Hepatocyte (in vitro differentiated cells): ENCODE results near the gene AKAP1. TPM values are rescaled to one million over a fixed set of nuclear protein-coding genes. Genes with fewer than 3 reads are reported as not detected.

Source experiments
- DNase-seq: peaks from one replicate; pipeline ENCODE4 v3.0.0-alpha.2; 2016; ENCODE audit warnings: low spot score
- H2AFZ ChIP-seq: fragments of 200-600 bp; sonication (generic); 2 replicates; pipeline ENCODE4 v1.6.0; 2016; ENCODE audit warnings: antibody characterized with exemption, mild to moderate bottlenecking
- H3K27ac ChIP-seq: fragments of 200-600 bp; sonication (generic); 2 replicates; pipeline ENCODE4 v1.5.1; 2016; ENCODE audit warnings: mild to moderate bottlenecking
- H3K27me3 ChIP-seq: fragments of 200-600 bp; sonication (generic); 2 replicates; pipeline ENCODE4 v1.6.1; 2016
- H3K36me3 ChIP-seq: fragments of 200-600 bp; sonication (generic); replicated peaks from 2 replicates; pipeline ENCODE4 v1.5.1; 2016; ENCODE audit warnings: low read depth; ENCODE audit not compliant: insufficient read depth
- H3K4me1 ChIP-seq: fragments of 200-600 bp; sonication (generic); 2 replicates; pipeline ENCODE4 v1.5.1; 2016; ENCODE audit warnings: mild to moderate bottlenecking, moderate library complexity; ENCODE audit not compliant: insufficient read depth
- H3K4me2 ChIP-seq: fragments of 200-600 bp; sonication (generic); 2 replicates; pipeline ENCODE4 v1.6.0; 2016
- H3K4me3 ChIP-seq: fragments of 200-600 bp; sonication (generic); 2 replicates; pipeline ENCODE4 v1.5.1; 2016; ENCODE audit warnings: mild to moderate bottlenecking
- H3K79me2 ChIP-seq: fragments of 200-600 bp; sonication (generic); 2 replicates; pipeline ENCODE4 v1.6.0; 2017; ENCODE audit warnings: mild to moderate bottlenecking
- H3K9me2 ChIP-seq: fragments of 200-600 bp; sonication (generic); replicated peaks from 2 replicates; pipeline ENCODE4 v1.6.0; 2017; ENCODE audit warnings: mild to moderate bottlenecking; ENCODE audit not compliant: insufficient read depth
- H3K9me3 ChIP-seq: fragments of 200-600 bp; sonication (generic); 2 replicates; pipeline ENCODE4 v1.5.1; 2016; ENCODE audit warnings: low read depth, mild to moderate bottlenecking
- H4K20me1 ChIP-seq: fragments of 200-600 bp; sonication (generic); 2 replicates; pipeline ENCODE4 v1.6.0; 2016; ENCODE audit warnings: mild to moderate bottlenecking; ENCODE audit not compliant: insufficient read depth, poor library complexity, severe bottlenecking
- EZH2 ChIP-seq: fragments of 200-600 bp; sonication (generic); IDR thresholded peaks from 2 replicates; pipeline ENCODE4 v1.6.1; 2016; ENCODE audit warnings: antibody characterized with exemption, mild to moderate bottlenecking, borderline replicate concordance
- EZH2phosphoT487 ChIP-seq: fragments of 200-600 bp; sonication (generic); IDR thresholded peaks from one replicate; pipeline ENCODE4 v1.6.1; 2018; ENCODE audit warnings: antibody characterized with exemption, mild to moderate bottlenecking, low read depth, moderate library complexity; ENCODE audit not compliant: unreplicated experiment, severe bottlenecking
- WGBS: methylation state at CpG from one replicate; pipeline ENCODE4 v1.1.6; 2016; ENCODE audit warnings: low lambda C conversion rate; ENCODE audit errors: missing lambda C conversion rate; 5-methylcytosine and 5-hydroxymethylcytosine counted together
- polyA plus RNA-seq: library from polyadenylated mRNA; unstranded; fragments of >200 nt; fragmentation: Nextera tagmentation; extraction: Ambion mirVana; gene quantifications from 2 replicates; pipeline ENCODE4 v1.2.1, GENCODE V29; 2016
- total RNA-seq: library from RNA; depleted of rRNA; stranded (reverse); fragments of >200 nt; gene quantifications from 2 replicates; pipeline ENCODE4 v1.2.3, GENCODE V29; 2014
- TF ChIP-seq, protein P1 (sequence below): fragments of 200-600 bp; sonication (generic); IDR thresholded peaks from 2 replicates; pipeline ENCODE4 v1.5.1; 2016; ENCODE audit warnings: antibody characterized with exemption, mild to moderate bottlenecking; ENCODE audit not compliant: poor library complexity

Gene AKAP1
- total and polyA plus RNA-seq, 2 experiments from 2014 or later, result 33.0 to 46.7 TPM

GRCh38 chr17:57135789-57136291, 50.8 kb downstream of the AKAP1 start:
- Histone ChIP-seq H3K79me2 (no peaks in the 10 kb centered on the region), H3K27ac (no peak overlapping the region), H3K27me3 (no peaks in the 10 kb centered on the region), H3K36me3 (no peaks in the 10 kb centered on the region), H4K20me1 (no peaks in the 10 kb centered on the region), H3K9me3 (no peaks in the 10 kb centered on the region), H3K4me1 (no peaks in the 10 kb centered on the region), H2AFZ (no peak overlapping the region), H3K9me2 (no peaks in the 10 kb centered on the region), H3K4me2 (no peak overlapping the region), H3K4me3 (no peak overlapping the region)
- 70% methylated on average over 21 of the region's 21 CpGs for WGBS
- TF ChIP-seq EZH2 (no peak), EZH2phosphoT487 (no peak)
- TF ChIP-seq, protein P1, sequence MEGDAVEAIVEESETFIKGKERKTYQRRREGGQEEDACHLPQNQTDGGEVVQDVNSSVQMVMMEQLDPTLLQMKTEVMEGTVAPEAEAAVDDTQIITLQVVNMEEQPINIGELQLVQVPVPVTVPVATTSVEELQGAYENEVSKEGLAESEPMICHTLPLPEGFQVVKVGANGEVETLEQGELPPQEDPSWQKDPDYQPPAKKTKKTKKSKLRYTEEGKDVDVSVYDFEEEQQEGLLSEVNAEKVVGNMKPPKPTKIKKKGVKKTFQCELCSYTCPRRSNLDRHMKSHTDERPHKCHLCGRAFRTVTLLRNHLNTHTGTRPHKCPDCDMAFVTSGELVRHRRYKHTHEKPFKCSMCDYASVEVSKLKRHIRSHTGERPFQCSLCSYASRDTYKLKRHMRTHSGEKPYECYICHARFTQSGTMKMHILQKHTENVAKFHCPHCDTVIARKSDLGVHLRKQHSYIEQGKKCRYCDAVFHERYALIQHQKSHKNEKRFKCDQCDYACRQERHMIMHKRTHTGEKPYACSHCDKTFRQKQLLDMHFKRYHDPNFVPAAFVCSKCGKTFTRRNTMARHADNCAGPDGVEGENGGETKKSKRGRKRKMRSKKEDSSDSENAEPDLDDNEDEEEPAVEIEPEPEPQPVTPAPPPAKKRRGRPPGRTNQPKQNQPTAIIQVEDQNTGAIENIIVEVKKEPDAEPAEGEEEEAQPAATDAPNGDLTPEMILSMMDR, result no peak
- DNase-seq, result no peak

DNA sequence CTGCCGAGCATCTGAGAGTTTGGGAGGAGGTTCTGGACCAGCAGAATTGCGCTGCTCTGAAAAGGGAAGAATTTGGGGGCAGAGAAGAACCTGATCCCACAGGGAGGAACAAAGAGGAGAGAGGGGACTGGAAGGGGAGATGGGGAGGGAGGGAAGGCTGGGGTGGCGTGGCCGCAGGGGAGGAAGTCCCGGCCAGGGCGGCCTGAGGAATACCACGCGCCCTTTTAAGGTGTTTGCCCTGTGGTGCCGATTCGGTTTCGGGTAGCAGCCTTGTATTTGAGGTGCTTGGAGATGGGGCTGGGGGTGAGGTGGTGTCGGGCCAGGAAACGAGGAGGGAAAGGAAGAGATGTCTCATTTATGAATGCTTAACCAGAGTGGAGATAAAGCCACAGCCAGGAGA, 51.3 kb downstream of the AKAP1 start:
- TF ChIP-seq, protein P1, result no peak
- TF ChIP-seq EZH2, result no peak
- TF ChIP-seq EZH2phosphoT487, result no peak
- Histone ChIP-seq H3K9me3 (no peaks in the 10 kb centered on the region), H2AFZ (no peak overlapping the region), H3K9me2 (no peaks in the 10 kb centered on the region), H3K27me3 (no peaks in the 10 kb centered on the region), H3K36me3 (no peaks in the 10 kb centered on the region), H3K4me3 (no peak overlapping the region), H4K20me1 (no peaks in the 10 kb centered on the region), H3K27ac (no peak overlapping the region), H3K4me1 (no peaks in the 10 kb centered on the region), H3K4me2 (no peak overlapping the region), H3K79me2 (no peaks in the 10 kb centered on the region)
- DNase-seq, result no peak
- 96% methylated on average over 10 of the region's 13 CpGs for WGBS

DNA sequence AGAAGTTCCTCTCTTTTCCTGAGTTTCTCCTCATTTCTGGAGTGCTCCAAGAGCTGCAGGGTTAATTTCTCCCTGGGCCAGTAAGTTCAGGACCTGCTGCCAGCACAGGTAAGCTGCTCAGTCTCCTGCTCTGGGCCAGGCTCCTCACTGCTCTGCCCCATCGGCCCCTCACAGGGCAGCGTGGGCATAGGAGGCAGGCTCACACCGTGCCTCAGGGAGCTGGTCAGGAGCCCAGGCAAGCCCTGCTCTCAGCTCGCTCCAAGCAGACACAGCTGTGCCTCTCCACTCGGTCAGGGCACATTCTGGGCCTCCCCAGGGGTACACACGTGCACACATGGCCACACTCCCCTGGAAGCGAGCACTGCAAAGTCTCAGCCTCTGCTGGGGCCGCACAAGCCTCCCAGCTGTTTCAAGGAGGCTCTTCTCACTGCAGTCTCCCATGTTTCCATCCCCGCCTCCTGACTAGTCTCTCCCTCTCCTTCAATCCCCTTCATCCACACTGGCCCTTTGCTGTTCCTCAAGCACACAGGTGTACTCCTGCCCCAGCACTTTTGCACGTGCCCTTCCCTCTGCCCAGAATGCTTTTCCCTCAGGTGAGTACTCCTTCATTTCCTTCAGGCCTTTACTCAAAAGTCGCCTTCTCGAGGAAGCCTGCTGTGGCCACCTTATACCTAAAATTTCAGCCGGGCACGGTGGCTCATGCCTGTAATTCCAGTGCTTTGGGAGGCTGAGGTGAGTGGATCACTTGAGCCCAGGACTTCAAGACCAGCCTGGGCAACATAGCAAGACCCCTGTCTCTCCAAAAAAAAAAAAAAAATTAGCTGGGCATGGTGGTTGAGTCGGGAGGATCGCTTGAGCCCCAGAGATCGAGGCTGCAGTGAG, 53.2 kb downstream of the AKAP1 start:
- TF ChIP-seq EZH2phosphoT487, result no peak
- TF ChIP-seq, protein P1, result no peak
- no peaks in the 10 kb centered on the region for H3K79me2 ChIP-seq
- no peaks in the 10 kb centered on the region for H3K9me2 ChIP-seq
- no peak overlapping the region for H3K27ac ChIP-seq
- no peaks in the 10 kb centered on the region for H3K36me3 ChIP-seq
- no peak for DNase-seq
- H3K9me3 ChIP-seq, result no peaks in the 10 kb centered on the region
- no peak overlapping the region for H2AFZ ChIP-seq
- WGBS, result 90% methylated on average over 17 of the region's 17 CpGs
- H3K4me1 ChIP-seq, result no peaks in the 10 kb centered on the region
- no peak overlapping the region for H3K4me2 ChIP-seq
- H3K4me3 ChIP-seq, result no peak overlapping the region
- H3K27me3 ChIP-seq, result no peaks in the 10 kb centered on the region
- H4K20me1 ChIP-seq, result no peaks in the 10 kb centered on the region
